GM19025 (cell line): Measurements from ENCODE around the gene RHO.
"Not testable (repeated sequence)": the region's sequence is repeated elsewhere in the genome, so short reads cannot be mapped to it uniquely, and the experiment has no call there.

Experiments
- ATAC-seq: cut with Tn5 transposase; IDR thresholded peaks from one replicate; pipeline ENCODE4 v1.9.1; 2021; ENCODE audit warnings: mild to moderate bottlenecking, low read depth, moderate library complexity; ENCODE audit not compliant: unreplicated experiment

Gene RHO

GRCh38 chr3:129498603-129499488 lies 29.6 kb upstream of the RHO start:
- not testable (repeated sequence) for ATAC-seq

GRCh38 chr3:129499604-129500333 lies 28.7 kb upstream of the RHO start:
- not testable (repeated sequence) for ATAC-seq

GRCh38 chr3:129500334-129500658 lies 28.1 kb upstream of the RHO start:
- no peak for ATAC-seq

- ATAC-seq, result no peak
Measured at GRCh38 chr3:129501630-129502029, 26.8 kb upstream of the RHO start.

GRCh38 chr3:129502641-129503408 lies 25.6 kb upstream of the RHO start:
- ATAC-seq, result no peak

GRCh38 chr3:129503471-129504291 lies 24.8 kb upstream of the RHO start:
- no peak for ATAC-seq

GRCh38 chr3:129504471-129505100 lies 23.9 kb upstream of the RHO start:
- ATAC-seq, result no peak

GRCh38 chr3:129505341-129505740 lies 23.1 kb upstream of the RHO start:
- no peak for ATAC-seq

GRCh38 chr3:129506231-129506742 lies 22.2 kb upstream of the RHO start:
- no peak for ATAC-seq

GRCh38 chr3:129507181-129507831 lies 21.1 kb upstream of the RHO start:
- ATAC-seq, result no peak

- ATAC-seq, result no peak
Measured at GRCh38 chr3:129512595-129512994, 15.8 kb upstream of the RHO start.

- ATAC-seq, result no peak
Measured at GRCh38 chr3:129513705-129514104, 14.7 kb upstream of the RHO start.

GRCh38 chr3:129514110-129514509 lies 14.3 kb upstream of the RHO start:
- ATAC-seq, result no peak

- ATAC-seq, result no peak
Measured at GRCh38 chr3:129514563-129514962, 13.9 kb upstream of the RHO start.

- not testable (repeated sequence) for ATAC-seq
Measured at GRCh38 chr3:129515108-129515820, 13.2 kb upstream of the RHO start.

GRCh38 chr3:129515821-129516432 lies 12.5 kb upstream of the RHO start:
- not testable (repeated sequence) for ATAC-seq

- no peak for ATAC-seq
Measured at GRCh38 chr3:129517516-129517915, 10.9 kb upstream of the RHO start.

GRCh38 chr3:129518038-129518561 lies 10.3 kb upstream of the RHO start:
- ATAC-seq, result no peak
